GM12891 (cell line): Measurements from ENCODE around the gene ZFP36L2.

Experiments
- PAX5 ChIP-seq: IDR thresholded peaks from 2 replicates; pipeline ENCODE4 v1.6.1; 2011; ENCODE audit warnings: low read length, moderate library complexity, mild to moderate bottlenecking; ENCODE audit not compliant: insufficient read depth, severe bottlenecking
- POLR2A ChIP-seq: IDR thresholded peaks from 2 replicates; pipeline ENCODE4 v1.6.1; 2011; ENCODE audit warnings: low read depth, low read length, control low read depth
- POLR2AphosphoS5 ChIP-seq: IDR thresholded peaks from 2 replicates; pipeline ENCODE4 v1.6.1; 2011; ENCODE audit warnings: low read depth, low read length, control low read depth
- POU2F2 ChIP-seq: IDR thresholded peaks from 2 replicates; pipeline ENCODE4 v1.6.1; 2011; ENCODE audit warnings: low read depth, mild to moderate bottlenecking, control low read depth, low read length, moderate library complexity
- SPI1 ChIP-seq: IDR thresholded peaks from 2 replicates; pipeline ENCODE4 v1.6.1; 2011; ENCODE audit warnings: low read depth, low read length, control low read depth
- TAF1 ChIP-seq: IDR thresholded peaks from 2 replicates; pipeline ENCODE4 v1.6.1; 2011; ENCODE audit warnings: low read depth, low read length, control low read depth

DNA sequence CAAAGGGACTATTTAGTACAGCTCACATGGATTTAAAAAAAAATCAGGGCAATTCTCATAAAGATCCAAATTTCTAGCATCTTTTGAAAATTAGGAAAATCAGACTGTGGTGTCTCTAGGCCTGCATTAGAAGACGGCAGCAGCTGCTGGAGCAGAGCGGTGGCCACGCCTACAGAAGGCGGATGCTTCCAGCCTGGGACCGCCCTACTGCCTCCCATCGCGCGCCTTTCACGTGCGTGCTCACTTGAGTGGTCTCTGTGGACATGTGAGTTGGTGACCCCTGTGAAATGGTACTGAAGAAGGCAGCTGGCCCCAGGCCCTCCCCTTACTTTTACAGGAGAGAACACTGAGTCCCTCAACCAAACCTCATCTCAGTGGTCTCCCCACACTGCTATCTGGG lies 15.2 kb upstream of the ZFP36L2 start:
- TF ChIP-seq POLR2AphosphoS5 (no peak), POLR2A (no peak), TAF1 (no peak), SPI1 (no peak), PAX5 (no peak), POU2F2 (no peak)
